Keratinocyte (primary cell): ENCODE data around the gene SLC13A1. TPM values are rescaled to one million over a fixed set of nuclear protein-coding genes. Genes with fewer than 3 reads are reported as not detected.

ENCODE experiments used
- DNase-seq: peaks from one replicate; pipeline ENCODE4 v3.0.0-alpha.2; 2011; ENCODE audit warnings: low read depth, missing footprints, low spot score
- FAIRE-seq: peaks from 2 replicates; lab custom pipeline; 2011; peaks lifted over from hg19 to GRCh38; lab: Jason Lieb, UNC
- H2AFZ ChIP-seq: 2 replicates; pipeline ENCODE4 v1.6.0; 2012; ENCODE audit warnings: low read length, control low read depth, inconsistent platforms; ENCODE audit not compliant: control insufficient read depth
- H3K27ac ChIP-seq: 2 replicates; pipeline ENCODE4 v1.5.1; 2011; ENCODE audit warnings: low read length; ENCODE audit not compliant: control insufficient read depth, insufficient read depth
- H3K27me3 ChIP-seq: 3 replicates; pipeline ENCODE4 v1.6.0; 2011; ENCODE audit warnings: low read length; ENCODE audit not compliant: control insufficient read depth, insufficient read depth; ENCODE audit errors: extremely low read depth
- H3K36me3 ChIP-seq, 2 experiments: 2 replicates in 1 of 2; 3 replicates in 1 of 2; pipeline ENCODE4 v1.5.1; 2011; ENCODE audit warnings: low read length in 2 of 2, mild to moderate bottlenecking in 1 of 2; ENCODE audit not compliant: control insufficient read depth in 2 of 2, insufficient read depth in 2 of 2; ENCODE audit errors: extremely low read depth in 1 of 2
- H3K4me1 ChIP-seq: 3 replicates; pipeline ENCODE4 v1.5.1; 2011; ENCODE audit warnings: low read length; ENCODE audit not compliant: control insufficient read depth, insufficient read depth; ENCODE audit errors: extremely low read depth
- H3K4me2 ChIP-seq: 3 replicates; pipeline ENCODE4 v1.6.0; 2011; ENCODE audit warnings: low read depth, low read length; ENCODE audit not compliant: control insufficient read depth, insufficient read depth; ENCODE audit errors: extremely low read depth
- H3K4me3 ChIP-seq, 3 experiments: fragments of 200-600 bp in 1 of 3; sonication (generic) in 1 of 3; 2 replicates in 2 of 3; 3 replicates in 1 of 3; pipeline ENCODE4 v1.5.1; 2011 to 2016; ENCODE audit warnings: low read length in 3 of 3, mild to moderate bottlenecking in 3 of 3, control low read depth in 2 of 3, inconsistent platforms in 1 of 3, low read depth in 1 of 3, mixed read lengths in 1 of 3, mixed run types in 1 of 3, moderate library complexity in 1 of 3; ENCODE audit not compliant: control insufficient read depth in 2 of 3, insufficient read depth in 2 of 3; ENCODE audit errors: extremely low read depth in 1 of 3
- H3K79me2 ChIP-seq: 2 replicates; pipeline ENCODE4 v1.6.0; 2012; ENCODE audit warnings: low read length; ENCODE audit not compliant: control insufficient read depth, insufficient read depth
- H3K9ac ChIP-seq: 3 replicates; pipeline ENCODE4 v1.6.0; 2011; ENCODE audit warnings: low read length; ENCODE audit not compliant: control insufficient read depth, insufficient read depth; ENCODE audit errors: extremely low read depth
- H3K9me1 ChIP-seq: 3 replicates; pipeline ENCODE4 v1.6.0; 2011; ENCODE audit warnings: low read length; ENCODE audit not compliant: control insufficient read depth, insufficient read depth; ENCODE audit errors: extremely low read depth
- H3K9me3 ChIP-seq: 2 replicates; pipeline ENCODE4 v1.5.1; 2012; ENCODE audit warnings: low read depth, low read length; ENCODE audit not compliant: control insufficient read depth
- H4K20me1 ChIP-seq: 3 replicates; pipeline ENCODE4 v1.6.0; 2011; ENCODE audit warnings: low read length; ENCODE audit not compliant: control insufficient read depth, insufficient read depth; ENCODE audit errors: extremely low read depth
- CTCF ChIP-seq, 3 experiments: IDR thresholded peaks in 1 of 3; conservative IDR thresholded peaks in 1 of 3; optimal IDR thresholded peaks in 1 of 3; 2 replicates in 2 of 3; 3 replicates in 1 of 3; pipeline versions ENCODE3 to v1.5.1; 2011; ENCODE audit warnings: low read length in 3 of 3, mild to moderate bottlenecking in 3 of 3, moderate library complexity in 2 of 3, control low read depth in 1 of 3, inconsistent platforms in 1 of 3; ENCODE audit not compliant: insufficient read depth in 2 of 3; ENCODE audit errors: extremely low read depth in 1 of 3
- EZH2 ChIP-seq: IDR thresholded peaks from one replicate; pipeline ENCODE4 v1.6.1; 2012; ENCODE audit warnings: inconsistent platforms, mild to moderate bottlenecking, low read length, moderate library complexity
- dilution Hi-C: fragments of 300-500 bp; cut with MboI; formaldehyde crosslinking; loops from one replicate; pipeline ENCODE4 v1.7.0; 2020; ENCODE audit warnings: low sequenced_read_pairs; ENCODE audit not compliant: extremely low pct_ligation_motif_present
- polyA plus RNA-seq, 5 experiments: library from polyadenylated mRNA; depleted of rRNA in 3 of 5; stranded (reverse) in 3 of 5; stranded (forward) in 1 of 5; unstranded in 1 of 5; fragments of >200 nt; gene quantifications; 1 replicate in 1 of 5; 2 replicates in 3 of 5; 3 replicates in 1 of 5; pipeline versions ENCODE4 v1.2.1 to v1.2.3, GENCODE V29; 2011 to 2012; ENCODE audit warnings: missing spikeins in 2 of 5, low read depth in 1 of 5, low replicate concordance in 1 of 5

Gene SLC13A1
- polyA plus RNA-seq, 1 donor (not counting 4 experiments of a cell fraction or from before 2014, with no cell fraction given), result not detected

GRCh38 chr7:123177442-123177841 is 22.3 kb downstream of the SLC13A1 start:
- H2AFZ ChIP-seq, result no peak overlapping the region
- no peak overlapping the region for H3K4me2 ChIP-seq
- no peaks in the 10 kb centered on the region for H3K4me1 ChIP-seq
- H3K27me3 ChIP-seq, result no peaks in the 10 kb centered on the region
- no peak overlapping the region for H3K9ac ChIP-seq
- no peaks in the 10 kb centered on the region for H4K20me1 ChIP-seq
- no peaks in the 10 kb centered on the region for H3K9me3 ChIP-seq
- no peak for FAIRE-seq
- TF ChIP-seq CTCF (optimal IDR thresholded peaks at IDR 0.05 in 1 of 3, IDR thresholded peaks at IDR 0.05 in 1 of 3, conservative IDR thresholded peaks at IDR 0.05 in 1 of 3; ENCODE audit: extremely low read depth in 1 of 3, insufficient read depth in 2 of 3, low read length in 3 of 3) (no peak), EZH2 (no peak)
- no peaks in the 10 kb centered on the region for H3K9me1 ChIP-seq
- DNase-seq, result no peak
- H3K27ac ChIP-seq, result no peak overlapping the region
- no peaks in the 10 kb centered on the region for H3K36me3 ChIP-seq
- dilution Hi-C loops, result no loop called here
- H3K4me3 ChIP-seq, result no peak overlapping the region
- no peaks in the 10 kb centered on the region for H3K79me2 ChIP-seq

- Histone ChIP-seq H3K27ac (no peak overlapping the region), H3K4me1 (no peaks in the 10 kb centered on the region), H3K36me3 (no peaks in the 10 kb centered on the region), H3K9me3 (no peaks in the 10 kb centered on the region), H3K9me1 (no peaks in the 10 kb centered on the region), H4K20me1 (no peaks in the 10 kb centered on the region), H3K4me3 (no peak overlapping the region), H3K4me2 (no peak overlapping the region), H2AFZ (no peak overlapping the region), H3K79me2 (no peaks in the 10 kb centered on the region), H3K27me3 (no peaks in the 10 kb centered on the region), H3K9ac (no peak overlapping the region)
- no peak for FAIRE-seq
- no peak for DNase-seq
- no peak for TF ChIP-seq EZH2
- TF ChIP-seq CTCF (optimal IDR thresholded peaks at IDR 0.05 in 1 of 3, IDR thresholded peaks at IDR 0.05 in 1 of 3, conservative IDR thresholded peaks at IDR 0.05 in 1 of 3; ENCODE audit: extremely low read depth in 1 of 3, insufficient read depth in 2 of 3, low read length in 3 of 3), result no peak
- dilution Hi-C loops, result no loop called here
These were observed 29.2 kb downstream of the SLC13A1 start for GRCh38 chr7:123170333-123171246.
